ENCODE measurements around the gene ITPA.

ITPA gene

DNA sequence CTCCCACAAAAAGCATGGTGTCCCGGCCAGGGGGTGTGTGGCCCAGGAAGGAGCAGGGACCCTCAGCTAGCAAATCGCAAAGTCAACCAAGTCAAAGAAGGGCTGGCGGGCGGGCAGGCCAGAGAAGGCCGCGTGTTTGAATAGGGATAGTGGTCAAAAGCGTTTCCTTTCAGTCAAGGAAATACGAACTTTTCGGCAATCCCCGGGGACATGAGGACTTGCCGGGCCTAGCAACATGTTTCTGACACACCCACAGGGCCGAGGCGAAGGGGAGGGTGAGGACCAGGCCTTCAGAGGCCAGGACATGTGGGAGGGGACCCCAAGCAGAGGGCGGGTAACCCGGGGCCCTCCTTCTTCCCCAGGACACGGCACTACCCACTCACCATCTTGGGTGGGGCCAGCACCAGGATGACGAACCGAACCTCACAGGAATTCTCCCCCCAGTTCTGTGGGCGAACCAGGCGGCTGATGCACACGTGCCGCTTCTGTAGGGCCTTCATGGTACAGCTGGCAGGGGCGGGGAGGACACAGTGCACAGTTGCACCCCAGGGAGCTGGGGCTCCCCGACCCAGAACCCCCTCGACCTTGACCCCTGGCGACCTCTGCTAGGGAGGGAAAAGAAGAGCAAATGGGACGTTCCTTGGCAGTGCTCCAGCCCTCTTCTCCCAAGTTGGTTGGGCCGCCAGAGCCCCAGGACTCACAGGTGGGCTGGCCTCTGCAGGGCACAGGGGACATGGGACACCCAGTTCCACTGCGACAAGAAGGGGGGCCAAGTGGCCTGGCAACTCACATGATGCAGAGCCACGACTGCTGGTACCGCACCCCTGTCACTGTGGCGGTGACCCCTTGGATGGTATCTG lies 24.1 kb downstream of the ITPA start:
- TF ChIP-seq, protein P1, sequence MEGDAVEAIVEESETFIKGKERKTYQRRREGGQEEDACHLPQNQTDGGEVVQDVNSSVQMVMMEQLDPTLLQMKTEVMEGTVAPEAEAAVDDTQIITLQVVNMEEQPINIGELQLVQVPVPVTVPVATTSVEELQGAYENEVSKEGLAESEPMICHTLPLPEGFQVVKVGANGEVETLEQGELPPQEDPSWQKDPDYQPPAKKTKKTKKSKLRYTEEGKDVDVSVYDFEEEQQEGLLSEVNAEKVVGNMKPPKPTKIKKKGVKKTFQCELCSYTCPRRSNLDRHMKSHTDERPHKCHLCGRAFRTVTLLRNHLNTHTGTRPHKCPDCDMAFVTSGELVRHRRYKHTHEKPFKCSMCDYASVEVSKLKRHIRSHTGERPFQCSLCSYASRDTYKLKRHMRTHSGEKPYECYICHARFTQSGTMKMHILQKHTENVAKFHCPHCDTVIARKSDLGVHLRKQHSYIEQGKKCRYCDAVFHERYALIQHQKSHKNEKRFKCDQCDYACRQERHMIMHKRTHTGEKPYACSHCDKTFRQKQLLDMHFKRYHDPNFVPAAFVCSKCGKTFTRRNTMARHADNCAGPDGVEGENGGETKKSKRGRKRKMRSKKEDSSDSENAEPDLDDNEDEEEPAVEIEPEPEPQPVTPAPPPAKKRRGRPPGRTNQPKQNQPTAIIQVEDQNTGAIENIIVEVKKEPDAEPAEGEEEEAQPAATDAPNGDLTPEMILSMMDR (IDR thresholded peaks at IDR 0.05; ENCODE audit: insufficient read depth, missing control alignments): no peak
- FAIRE-seq: no peak
- no peak for DNase-seq (ENCODE audit: insufficient read length, low spot score)

DNA sequence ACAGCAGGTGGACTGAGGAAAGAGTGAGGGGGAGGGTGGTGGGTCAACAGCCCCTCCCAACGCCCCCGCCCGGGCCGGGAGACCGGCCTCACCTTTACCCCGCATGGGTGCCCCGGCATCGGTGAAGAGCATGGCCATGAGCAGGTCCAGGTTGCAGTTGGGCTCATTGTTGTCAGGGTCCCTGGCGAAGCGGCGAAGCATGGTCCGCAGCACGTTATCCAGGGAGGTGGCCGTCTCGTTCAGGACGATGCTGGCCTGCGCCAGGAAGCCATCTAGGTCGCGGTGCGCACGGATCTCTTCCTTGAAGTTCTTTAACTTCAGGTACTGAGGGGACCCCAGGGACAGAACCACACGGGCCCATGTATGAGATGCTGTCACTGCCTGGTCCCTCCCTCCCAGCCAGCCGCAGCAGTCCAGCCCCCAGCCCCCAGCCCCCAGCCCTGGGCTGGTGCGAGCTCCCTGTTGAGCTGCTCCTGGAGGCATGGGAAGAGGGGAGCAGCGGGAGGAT lies 24.7 kb downstream of the ITPA start:
- DNase-seq (ENCODE audit: insufficient read length, low spot score) (no peak), FAIRE-seq (no peak)
- TF ChIP-seq, protein P1 (IDR thresholded peaks at IDR 0.05; ENCODE audit: insufficient read depth, missing control alignments): no peak

DNA sequence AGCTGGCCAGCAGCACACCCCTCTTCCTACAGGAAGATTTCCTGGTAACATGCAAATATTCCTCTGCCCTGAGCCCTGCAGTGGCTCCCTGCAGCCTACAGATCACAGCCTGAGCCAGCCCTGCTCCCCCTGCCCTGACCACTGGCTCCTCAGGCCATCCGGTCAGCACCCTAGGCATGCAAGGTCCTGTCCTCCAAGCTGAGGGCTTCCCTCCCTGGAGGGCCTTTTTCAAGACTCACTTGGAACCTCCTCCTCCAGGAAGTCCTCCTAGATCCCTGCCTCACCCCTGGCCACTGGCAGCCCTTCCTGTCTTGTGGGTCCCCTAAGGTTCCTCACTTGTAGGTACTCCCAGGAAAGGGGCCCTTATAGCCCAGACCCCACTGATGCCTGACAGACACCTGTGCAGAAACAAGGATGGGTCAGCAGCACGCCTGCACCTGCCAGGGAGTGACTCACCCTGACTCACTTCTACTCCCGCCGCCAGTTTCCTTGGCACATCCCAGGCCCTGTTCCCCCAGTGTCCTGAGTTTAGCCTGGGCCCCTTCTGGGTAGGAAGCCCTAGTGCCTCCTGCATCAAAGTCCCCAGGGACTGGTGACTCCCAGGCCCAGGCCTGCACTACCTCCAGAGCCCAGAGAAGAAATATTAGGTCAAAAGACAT lies 26.5 kb downstream of the ITPA start:
- TF ChIP-seq, protein P1 (IDR thresholded peaks at IDR 0.05; ENCODE audit: insufficient read depth, missing control alignments): no peak
- DNase-seq (ENCODE audit: insufficient read length, low spot score) (no peak), FAIRE-seq (no peak)

DNA sequence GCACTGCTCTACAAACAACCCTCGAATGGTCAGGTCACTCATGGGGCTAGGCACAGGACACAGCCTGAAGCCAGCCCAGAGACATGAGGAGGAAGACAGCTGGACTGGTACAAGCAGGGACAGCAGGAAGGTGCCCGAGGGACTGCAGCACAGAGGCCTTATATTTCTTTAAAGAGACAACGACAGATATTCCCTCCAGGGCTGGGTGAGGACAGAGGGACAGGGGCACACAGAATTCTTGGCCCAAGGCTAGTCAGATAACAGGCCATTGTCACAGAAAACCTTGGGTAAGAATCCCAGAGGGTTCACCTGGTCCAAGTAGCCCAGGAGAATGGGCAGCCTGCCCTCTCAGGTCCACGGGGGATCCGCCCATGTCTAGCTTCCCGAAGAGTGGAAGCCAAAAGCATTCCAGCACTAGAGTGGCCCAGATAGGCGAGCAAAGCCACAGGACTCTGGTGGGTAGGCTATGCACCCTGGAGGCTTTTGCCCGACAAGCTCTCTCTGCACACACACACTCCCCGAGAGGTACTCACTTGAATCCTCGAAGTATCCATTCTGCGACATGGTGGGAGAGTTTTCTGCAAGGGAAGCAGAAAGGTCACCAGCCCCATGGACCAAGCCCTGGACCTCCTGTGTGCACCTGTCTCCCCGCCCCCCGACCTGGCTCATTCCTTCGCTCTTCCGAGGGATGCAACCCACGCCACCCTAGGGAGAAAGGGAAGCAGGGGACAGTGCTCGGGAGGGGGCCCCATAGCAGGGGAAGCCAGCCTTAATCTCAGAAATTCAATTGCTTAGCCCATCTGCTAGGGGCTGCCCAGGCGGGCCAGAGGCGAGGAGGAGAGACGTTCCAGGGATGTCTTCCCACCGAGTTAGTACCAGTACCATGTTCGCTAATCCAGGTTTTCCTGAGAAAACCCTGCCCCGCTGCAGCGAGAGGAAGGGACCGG lies 28.0 kb downstream of the ITPA start:
- no peak for FAIRE-seq
- TF ChIP-seq, protein P1 (IDR thresholded peaks at IDR 0.05; ENCODE audit: insufficient read depth, missing control alignments): no peak
- DNase-seq (ENCODE audit: insufficient read length, low spot score): no peak

DNA sequence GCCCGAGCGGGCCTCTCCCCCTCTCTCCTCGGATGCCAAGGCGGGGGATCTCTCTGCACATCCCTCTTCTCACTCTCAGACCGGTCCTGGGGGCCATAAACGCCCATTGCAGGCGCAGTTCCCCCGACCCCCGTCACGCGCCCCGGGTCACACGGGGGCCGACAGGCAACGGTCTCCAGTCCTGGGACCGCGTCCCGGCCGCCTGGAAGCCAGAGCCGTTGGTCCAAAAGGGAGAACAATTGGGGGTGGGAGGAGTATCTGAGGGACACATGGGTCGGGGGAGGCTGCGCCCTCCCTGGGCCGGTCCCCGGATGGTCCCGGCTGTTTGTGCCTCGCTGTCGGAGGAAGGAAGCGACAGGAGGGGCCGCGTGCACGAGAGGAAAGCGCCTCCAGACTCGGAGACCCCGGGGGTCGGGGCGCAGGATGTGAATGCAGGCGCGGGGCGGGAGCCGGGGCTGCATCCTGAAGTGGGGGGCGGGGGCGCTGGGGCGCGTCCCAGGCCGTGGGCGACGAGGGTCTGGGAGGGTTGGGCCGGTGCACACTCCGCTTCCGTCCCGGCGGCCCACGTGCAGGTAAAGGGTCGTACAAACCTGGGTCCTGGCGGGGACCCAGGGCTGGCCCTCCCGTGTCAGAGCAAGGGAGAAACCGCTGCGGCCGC lies 28.8 kb downstream of the ITPA start:
- FAIRE-seq (no peak), DNase-seq (ENCODE audit: insufficient read length, low spot score) (no peak)
- TF ChIP-seq, protein P1 (IDR thresholded peaks at IDR 0.05; ENCODE audit: insufficient read depth, missing control alignments): no peak

DNA sequence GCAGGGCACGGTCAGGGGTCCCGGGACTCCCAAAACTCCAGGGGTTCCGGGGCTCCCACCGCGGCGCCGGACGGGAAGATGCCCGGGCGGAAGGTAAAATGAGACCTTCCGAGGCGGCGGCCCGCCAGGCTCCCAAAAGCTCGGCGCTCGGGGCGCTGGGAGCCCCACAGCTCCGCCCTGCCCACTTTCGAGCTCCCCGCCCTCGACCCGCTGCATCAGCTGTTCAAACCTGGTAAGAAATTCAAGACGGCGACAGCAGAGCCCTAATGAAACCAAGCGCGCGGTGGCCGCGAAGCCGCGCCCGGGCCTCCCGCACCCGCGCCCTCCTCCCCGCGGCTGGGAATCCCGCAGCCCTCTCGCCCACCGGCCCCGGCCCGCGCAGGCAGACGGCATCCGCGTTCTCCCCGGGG lies 29.3 kb downstream of the ITPA start:
- DNase-seq (ENCODE audit: insufficient read length, low spot score) (no peak), FAIRE-seq (no peak)
- TF ChIP-seq, protein P1 (IDR thresholded peaks at IDR 0.05; ENCODE audit: insufficient read depth, missing control alignments): no peak
